RWPE1 (cell line): Measurements from ENCODE around the gene GNA12.

Experiments used
- CTCF ChIA-PET: fragments of 350-600 bp; sonication (Branson Sonifier 250); formaldehyde crosslinking; extraction: SDS; loops from one replicate; lab custom pipeline; 2021; lab: Yijun Ruan, JAX
- POLR2A ChIA-PET: fragments of 400-600 bp; formaldehyde crosslinking; extraction: SDS; loops from one replicate; lab custom pipeline; 2020; ENCODE audit warnings: antibody characterized with exemption; ENCODE audit not compliant: low non-redundant PET; lab: Yijun Ruan, JAX
- DNase-seq: peaks from one replicate; pipeline ENCODE4 v3.0.0; 2012; ENCODE audit warnings: low spot score
- H3K27ac ChIP-seq: fragments of 450-650 bp; 2 replicates; pipeline ENCODE4 v1.5.1; 2017
- TF ChIP-seq, protein P1 (sequence below): fragments of 450-650 bp; conservative IDR thresholded peaks from 2 replicates; pipeline ENCODE4 v1.5.1; 2017; ENCODE audit warnings: low read depth, mild to moderate bottlenecking

GNA12 gene

DNA sequence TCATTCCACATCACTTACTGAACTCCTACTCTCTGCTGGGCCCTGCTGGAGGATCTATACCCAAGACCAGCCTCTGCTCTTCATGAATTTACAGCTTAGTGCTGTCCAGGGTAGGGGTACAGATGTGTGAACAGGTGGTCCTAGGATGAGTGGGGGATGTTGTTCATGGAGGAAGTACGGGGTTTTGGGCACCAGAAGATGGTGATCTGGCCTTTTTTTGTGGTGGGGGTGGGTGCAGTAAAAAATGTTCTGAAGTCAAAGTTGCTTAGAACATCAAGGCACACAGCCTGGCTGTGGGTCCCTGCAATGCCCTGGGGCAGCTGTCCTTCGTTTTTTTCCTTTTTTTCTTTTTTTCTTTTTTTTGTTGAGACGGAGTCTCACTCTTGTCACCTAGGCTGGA, 34.2 kb upstream of the GNA12 start:
- ChIA-PET CTCF (no interaction called here), POLR2A (no interaction called here)
- TF ChIP-seq, protein P1, sequence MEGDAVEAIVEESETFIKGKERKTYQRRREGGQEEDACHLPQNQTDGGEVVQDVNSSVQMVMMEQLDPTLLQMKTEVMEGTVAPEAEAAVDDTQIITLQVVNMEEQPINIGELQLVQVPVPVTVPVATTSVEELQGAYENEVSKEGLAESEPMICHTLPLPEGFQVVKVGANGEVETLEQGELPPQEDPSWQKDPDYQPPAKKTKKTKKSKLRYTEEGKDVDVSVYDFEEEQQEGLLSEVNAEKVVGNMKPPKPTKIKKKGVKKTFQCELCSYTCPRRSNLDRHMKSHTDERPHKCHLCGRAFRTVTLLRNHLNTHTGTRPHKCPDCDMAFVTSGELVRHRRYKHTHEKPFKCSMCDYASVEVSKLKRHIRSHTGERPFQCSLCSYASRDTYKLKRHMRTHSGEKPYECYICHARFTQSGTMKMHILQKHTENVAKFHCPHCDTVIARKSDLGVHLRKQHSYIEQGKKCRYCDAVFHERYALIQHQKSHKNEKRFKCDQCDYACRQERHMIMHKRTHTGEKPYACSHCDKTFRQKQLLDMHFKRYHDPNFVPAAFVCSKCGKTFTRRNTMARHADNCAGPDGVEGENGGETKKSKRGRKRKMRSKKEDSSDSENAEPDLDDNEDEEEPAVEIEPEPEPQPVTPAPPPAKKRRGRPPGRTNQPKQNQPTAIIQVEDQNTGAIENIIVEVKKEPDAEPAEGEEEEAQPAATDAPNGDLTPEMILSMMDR, result no peak
- no peak overlapping the region for H3K27ac ChIP-seq
- DNase-seq, result no peak

DNA sequence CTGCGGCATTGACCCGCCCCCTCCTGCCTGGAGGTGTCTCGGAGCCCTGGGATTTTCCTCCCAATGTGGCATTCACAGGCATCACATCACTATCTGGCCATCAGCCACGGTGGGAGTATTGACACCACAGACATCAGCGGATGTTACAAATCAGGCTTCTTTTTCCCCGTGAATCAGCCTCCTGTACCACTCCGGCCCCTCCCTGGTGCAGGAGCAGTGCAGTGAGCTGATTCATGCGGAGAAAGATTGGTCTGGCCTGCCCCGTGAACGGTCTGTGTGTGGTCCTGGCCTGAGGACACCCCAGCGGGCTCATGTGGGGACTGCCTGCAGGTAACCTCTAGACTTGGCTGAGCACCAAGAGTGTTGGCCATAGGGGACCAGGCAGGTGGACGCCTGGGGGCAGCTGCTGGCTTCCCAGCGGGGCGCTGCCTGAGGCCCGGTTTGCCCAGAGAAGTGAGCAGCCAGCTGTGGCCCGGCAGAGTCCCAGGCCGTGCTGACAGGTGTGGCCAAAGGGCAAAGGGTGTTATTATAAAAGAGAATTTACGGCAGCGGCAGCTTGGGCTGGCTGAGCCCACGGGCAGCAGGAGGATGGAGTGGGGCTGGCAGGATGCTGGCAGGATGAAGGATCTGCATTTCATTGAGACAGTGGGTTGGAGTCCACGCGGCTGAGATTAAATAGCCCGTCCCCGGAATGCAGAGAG, 32.1 kb upstream of the GNA12 start:
- TF ChIP-seq, protein P1, result no peak
- ChIA-PET POLR2A (no interaction called here), CTCF (interaction anchor here (0.6 kb wide), 3 partner anchors 110 to 425 kb away, joined by 3 to 7 read pairs (median 3); no protein-coding TSS in a partner anchor)
- H3K27ac ChIP-seq, result peak overlapping the region; percentile 84
- DNase-seq, result peak; percentile 88

DNA sequence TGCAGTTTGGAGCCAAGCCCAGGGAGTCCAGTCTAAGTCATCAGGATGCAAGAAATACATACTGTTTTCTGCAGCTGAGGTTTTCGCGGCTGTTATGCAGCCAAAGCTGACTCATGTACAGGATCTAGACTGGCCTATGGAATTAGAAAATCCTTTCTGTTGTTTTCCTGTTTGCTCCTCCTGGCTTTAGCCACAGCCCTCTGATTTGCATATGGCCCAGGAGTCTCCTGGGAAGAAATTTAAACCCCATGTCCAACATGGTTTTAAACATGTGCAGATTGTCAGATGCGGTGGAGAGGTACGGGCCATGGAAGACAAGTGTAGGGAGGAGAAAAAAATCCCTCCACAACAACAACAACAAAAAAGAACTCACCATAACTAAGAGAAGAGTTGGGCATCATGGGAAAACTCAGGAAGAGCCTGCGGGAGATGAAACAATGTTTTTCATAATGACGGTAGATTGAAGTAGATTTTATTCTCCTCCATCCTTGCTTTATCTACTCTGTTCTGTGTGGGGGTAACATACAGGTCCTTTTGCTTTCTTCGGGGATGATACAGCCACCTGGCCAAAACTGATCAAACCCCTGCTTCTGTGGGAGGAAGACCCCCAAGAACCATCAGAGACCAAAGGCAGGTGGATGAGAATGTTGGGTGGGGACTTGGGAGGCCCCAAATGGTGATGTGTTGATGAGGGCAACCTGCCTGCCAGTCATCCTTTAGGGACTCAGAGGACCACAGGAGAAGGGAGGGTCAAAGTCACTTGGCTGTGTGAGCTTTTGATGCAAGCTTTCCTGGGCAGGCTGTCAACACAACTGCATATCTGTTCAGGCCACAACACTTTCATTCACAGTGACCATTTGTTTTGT, 29.8 kb upstream of the GNA12 start:
- ChIA-PET CTCF (no interaction called here), POLR2A (no interaction called here)
- TF ChIP-seq, protein P1, result no peak
- H3K27ac ChIP-seq, result peak overlapping the region; percentile 84
- peak; percentile 96 for DNase-seq

DNA sequence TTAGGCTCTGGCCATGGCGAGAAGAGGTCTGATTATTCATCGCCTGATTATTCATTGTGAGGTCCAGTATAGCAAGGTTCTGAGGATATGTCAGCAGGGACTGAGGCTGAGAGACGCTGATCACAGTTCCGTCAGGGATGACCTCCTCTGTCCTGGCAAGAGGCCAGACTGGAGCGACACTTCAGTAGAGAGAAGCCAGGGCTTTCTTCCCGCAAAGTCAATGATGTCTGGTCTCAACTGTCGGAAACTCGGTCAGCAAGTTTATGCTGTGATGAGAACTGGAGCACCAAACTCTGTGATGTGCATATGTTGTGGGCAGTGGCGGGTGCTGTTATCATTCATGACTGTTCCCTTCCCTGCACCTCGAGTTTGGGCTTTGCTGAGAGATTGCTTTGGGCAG, 29.0 kb upstream of the GNA12 start:
- POLR2A ChIA-PET, result no interaction called here
- CTCF ChIA-PET, result no interaction called here

DNA sequence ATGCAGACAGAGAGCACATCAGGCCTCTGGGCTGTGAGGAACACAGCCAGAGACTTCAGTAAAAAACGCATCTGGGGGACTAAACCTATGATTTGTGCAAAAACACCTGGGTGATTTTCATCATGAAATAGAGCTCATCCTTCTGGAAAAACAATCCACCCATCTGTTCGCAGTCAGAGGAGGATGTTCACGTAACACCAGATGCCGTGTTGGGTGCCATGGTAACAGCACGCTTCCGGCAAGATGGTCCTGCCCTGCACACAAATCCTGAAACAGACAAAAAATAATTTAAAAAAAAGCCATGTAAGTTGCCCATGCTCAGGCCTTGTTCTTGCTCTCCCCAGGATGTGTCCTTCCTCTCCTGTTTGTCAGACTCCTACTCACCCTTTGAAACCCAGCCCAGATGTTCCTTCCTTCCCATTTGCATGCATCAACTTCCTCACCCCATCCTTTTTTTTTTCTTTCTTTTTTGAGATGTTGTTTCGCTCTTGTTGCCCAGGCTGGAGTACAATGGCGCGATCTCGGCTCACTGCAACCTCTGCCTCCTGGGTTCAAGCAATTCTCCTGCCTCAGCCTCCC, 28.3 kb upstream of the GNA12 start:
- DNase-seq, result no peak
- H3K27ac ChIP-seq, result peak overlapping the region; percentile 84
- TF ChIP-seq, protein P1, result no peak
- CTCF ChIA-PET, result no interaction called here
- POLR2A ChIA-PET, result no interaction called here

More for the DNA sequence above, 29.0 kb upstream of the GNA12 start:
- no peak for DNase-seq
- TF ChIP-seq, protein P1, result no peak
- peak overlapping the region; percentile 84 for H3K27ac ChIP-seq

DNA sequence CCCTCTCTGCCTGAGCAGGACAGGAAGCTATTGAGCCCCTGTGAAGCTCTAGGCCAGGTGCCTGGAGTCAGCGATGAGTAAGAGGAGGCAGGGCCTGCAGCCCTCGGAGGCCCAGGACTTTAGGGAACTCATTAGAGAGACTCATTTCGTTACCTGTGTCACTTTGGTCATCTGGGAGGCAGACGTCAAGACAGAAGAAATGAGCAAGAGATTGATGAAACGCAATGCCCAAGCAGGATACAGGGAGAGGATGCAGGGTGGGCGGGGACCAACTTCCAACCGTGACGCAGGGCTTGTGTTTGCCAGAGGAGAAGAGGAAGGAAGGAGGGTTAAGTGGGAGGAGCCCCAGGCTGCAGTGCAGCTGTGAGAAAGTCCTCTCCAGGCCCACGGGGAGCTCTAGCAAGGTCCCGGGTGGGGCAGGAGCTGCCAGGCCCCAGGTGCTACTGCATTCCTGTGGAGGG, 26.4 kb upstream of the GNA12 start:
- DNase-seq, result peak; percentile 46
- CTCF ChIA-PET, result no interaction called here
- POLR2A ChIA-PET, result no interaction called here
- H3K27ac ChIP-seq, result peak overlapping the region; percentile 25
- TF ChIP-seq, protein P1, result no peak
